Duodenal mucosa (tissue), 2 donors: ENCODE results near the gene FDXR.

ENCODE experiments used
- H3K27ac ChIP-seq: one replicate; pipeline ENCODE4 v1.7.0; 2013; ENCODE audit warnings: low read depth, low read length
- H3K27me3 ChIP-seq, 2 donors: one replicate each; pipeline ENCODE4 v1.7.0; 2013; ENCODE audit warnings: low read length in 2 of 2, control low read depth in 1 of 2; ENCODE audit not compliant: insufficient read depth in 2 of 2, control insufficient read depth in 1 of 2
- H3K36me3 ChIP-seq, 2 donors: one replicate each; pipeline ENCODE4 v1.7.0; 2013; ENCODE audit warnings: low read length in 2 of 2, control low read depth in 1 of 2; ENCODE audit not compliant: insufficient read depth in 2 of 2, control insufficient read depth in 1 of 2
- H3K4me1 ChIP-seq, 2 donors: one replicate each; pipeline ENCODE4 v1.7.0; 2013; ENCODE audit warnings: low read length in 2 of 2, control low read depth in 1 of 2; ENCODE audit not compliant: insufficient read depth in 2 of 2, control insufficient read depth in 1 of 2
- H3K4me3 ChIP-seq, 2 donors: one replicate each; pipeline ENCODE4 v1.7.0; 2013; ENCODE audit warnings: low read length in 2 of 2, low read depth in 1 of 2
- H3K9ac ChIP-seq, 2 donors: one replicate each; pipeline ENCODE4 v1.7.0; 2013; ENCODE audit warnings: low read length in 2 of 2, low read depth in 1 of 2
- H3K9me3 ChIP-seq, 2 donors: one replicate each; pipeline ENCODE4 v1.7.0; 2013; ENCODE audit warnings: low read length in 2 of 2, control low read depth in 1 of 2; ENCODE audit not compliant: control insufficient read depth in 1 of 2

FDXR gene

DNA sequence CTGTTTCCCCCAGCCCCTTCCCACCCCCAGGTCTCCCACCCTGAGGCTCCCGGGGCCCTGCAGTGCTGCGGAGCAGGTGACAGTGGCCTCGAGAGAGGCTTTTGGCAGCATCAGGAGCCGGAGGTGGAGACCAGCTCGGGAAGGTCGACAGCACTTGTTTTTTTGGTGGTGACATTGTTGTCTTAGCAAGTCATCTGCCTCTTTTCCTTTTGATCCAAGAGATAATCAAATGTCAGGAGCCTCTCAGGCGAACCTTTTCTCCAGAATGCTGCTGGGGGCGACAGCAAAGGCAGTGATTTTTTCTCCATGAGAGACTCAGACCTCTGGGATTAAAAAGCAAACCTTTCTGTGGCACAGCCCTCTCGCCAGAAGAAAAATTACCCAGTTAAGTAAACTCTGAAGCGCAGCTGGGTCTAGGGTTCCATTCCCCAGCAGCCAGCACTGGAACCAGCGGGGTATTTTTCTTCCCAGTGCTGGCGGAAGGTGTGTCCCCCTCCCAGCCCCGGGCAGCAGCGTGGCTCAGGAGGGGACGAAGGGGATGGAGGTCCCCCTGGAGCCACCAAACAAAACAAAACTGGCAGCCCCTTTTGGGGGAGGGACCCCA lies 50.4 kb downstream of the FDXR start:
- Histone ChIP-seq H3K4me3 (no peak overlapping the region), H3K27ac (no peak overlapping the region), H3K4me1 (peaks cover 0 to 3% of the 10 kb centered on the region in 2 donors), H3K27me3 (no peaks in the 10 kb centered on the region), H3K9me3 (no peaks in the 10 kb centered on the region), H3K36me3 (peaks cover 14 to 37% of the 10 kb centered on the region in 2 donors), H3K9ac (no peak overlapping the region)

- H3K9me3 ChIP-seq, result no peaks in the 10 kb centered on the region
- H3K4me3 ChIP-seq, result no peak overlapping the region
- no peak overlapping the region for H3K9ac ChIP-seq
- H3K4me1 ChIP-seq, result peaks cover 0 to 3% of the 10 kb centered on the region in 2 donors
- no peaks in the 10 kb centered on the region for H3K27me3 ChIP-seq
- peaks cover 14 to 37% of the 10 kb centered on the region in 2 donors for H3K36me3 ChIP-seq
- H3K27ac ChIP-seq, result no peak overlapping the region
These were observed 51.0 kb downstream of the FDXR start for GRCh38 chr17:74821655-74822334.

DNA sequence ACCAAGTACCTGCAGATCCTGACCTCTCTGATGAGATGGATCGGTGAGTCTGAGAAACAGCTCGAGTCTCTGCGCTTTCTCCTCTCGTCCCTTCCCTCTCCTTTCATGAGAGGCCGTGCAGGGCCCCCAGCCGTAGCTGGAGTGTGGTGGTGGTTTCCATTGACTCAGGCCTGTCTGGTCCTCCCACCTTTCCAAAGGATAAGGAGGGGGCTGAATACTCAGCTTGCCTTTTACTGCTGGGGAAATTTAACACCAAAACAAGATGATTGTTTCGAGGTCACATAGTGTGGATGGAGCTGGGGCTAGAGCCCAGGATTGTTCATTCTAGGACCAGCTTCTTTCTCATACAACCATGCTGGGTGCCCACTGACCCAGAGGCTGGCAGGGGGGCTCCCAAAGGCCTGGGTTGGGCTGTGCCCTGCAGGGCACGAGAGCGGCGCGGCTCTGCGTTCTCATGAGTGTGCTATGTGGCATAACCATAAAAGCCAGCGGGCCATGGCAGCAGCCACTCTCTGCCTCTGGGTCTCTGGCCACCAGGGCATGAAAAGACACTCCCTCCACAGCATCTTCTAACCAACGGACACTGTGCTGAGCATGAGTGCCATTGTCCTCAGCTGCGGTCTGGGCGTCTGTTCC lies 52.9 kb downstream of the FDXR start:
- H3K36me3 ChIP-seq, result peaks cover 14 to 25% of the 10 kb centered on the region in 2 donors
- H3K4me1 ChIP-seq, result no peaks in the 10 kb centered on the region
- no peak overlapping the region for H3K27ac ChIP-seq
- H3K4me3 ChIP-seq, result no peak overlapping the region
- H3K27me3 ChIP-seq, result no peaks in the 10 kb centered on the region
- no peaks in the 10 kb centered on the region for H3K9me3 ChIP-seq
- no peak overlapping the region for H3K9ac ChIP-seq

DNA sequence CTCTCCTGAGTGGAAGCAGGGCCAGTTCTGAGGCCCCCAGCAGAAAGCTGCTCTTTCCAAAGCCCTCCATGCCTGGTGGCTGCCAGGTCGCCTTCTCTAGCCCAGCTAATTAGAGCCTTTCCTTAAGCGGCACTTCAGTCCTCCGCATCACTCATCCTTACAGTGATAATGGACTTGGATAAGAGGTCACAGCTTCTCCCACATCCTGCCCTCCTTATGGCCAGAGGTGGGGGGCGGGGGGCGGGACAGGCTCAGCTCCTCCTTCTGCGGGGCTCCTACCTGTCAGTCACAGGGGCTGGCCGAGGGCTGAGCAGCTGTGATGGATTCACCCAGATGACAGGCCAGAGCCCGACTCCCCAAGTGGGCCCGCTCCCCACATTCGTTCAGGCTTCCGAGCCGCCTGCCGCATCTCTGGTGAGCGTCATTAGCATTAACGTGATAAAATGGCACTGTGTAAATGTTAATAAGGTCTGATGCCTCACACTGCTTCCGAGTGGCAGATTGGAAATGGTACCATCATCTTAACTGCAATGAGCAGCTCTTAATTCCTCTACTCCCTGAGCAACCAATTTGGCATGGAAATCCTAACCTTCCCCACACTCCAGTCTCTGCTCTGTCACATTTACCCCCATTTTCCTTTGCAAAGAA lies 54.4 kb downstream of the FDXR start:
- Histone ChIP-seq H3K27me3 (no peaks in the 10 kb centered on the region), H3K4me1 (no peaks in the 10 kb centered on the region), H3K4me3 (no peak overlapping the region), H3K9ac (no peak overlapping the region), H3K9me3 (no peaks in the 10 kb centered on the region), H3K36me3 (peaks cover 14 to 17% of the 10 kb centered on the region in 2 donors), H3K27ac (no peak overlapping the region)

GRCh38 chr17:74816905-74817620 lies 55.7 kb downstream of the FDXR start:
- no peak overlapping the region for H3K27ac ChIP-seq
- peaks cover 14 to 19% of the 10 kb centered on the region in 2 donors for H3K36me3 ChIP-seq
- no peak overlapping the region for H3K4me3 ChIP-seq
- no peaks in the 10 kb centered on the region for H3K27me3 ChIP-seq
- no peak overlapping the region for H3K9ac ChIP-seq
- H3K4me1 ChIP-seq, result no peaks in the 10 kb centered on the region
- no peaks in the 10 kb centered on the region for H3K9me3 ChIP-seq

DNA sequence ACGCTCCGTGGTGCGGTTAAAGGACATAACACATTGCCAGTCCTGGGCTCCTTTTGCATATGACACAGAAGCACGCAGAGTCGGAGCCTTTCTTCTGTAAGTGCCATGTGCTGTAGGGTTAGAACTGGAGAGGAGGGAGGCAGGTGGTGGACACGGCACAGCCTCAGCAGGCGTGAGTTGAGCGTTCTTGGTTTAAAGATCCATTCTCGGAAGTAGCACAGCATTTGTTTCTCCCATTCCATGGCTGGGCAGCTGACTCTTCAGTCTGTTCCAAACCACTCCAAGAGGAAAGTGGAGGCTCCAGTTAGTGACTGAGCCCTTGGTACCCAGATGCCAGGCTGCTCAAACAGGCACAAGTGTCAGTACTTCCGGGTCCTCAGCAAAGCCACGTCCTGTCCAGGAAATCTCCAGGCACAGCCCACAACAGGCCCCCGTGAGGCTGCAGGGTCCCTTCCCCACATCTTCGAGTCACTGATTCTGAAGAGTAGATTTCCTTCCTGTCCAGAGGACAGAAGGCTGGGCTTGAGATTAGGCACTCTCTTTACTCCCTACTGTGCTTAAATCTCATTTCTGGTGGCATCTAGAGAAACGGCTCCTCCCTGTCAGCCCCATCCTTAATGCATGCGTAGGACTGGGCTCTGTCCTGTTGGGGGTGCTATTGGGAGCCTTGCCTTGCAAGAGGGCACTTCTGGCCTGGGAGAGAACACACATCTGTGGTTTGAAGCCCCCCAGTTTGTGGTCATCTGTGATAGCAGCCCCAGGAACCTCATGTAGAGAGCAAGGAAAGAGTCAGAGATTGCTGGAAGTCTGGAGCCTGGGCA lies 57.0 kb downstream of the FDXR start:
- H3K4me1 ChIP-seq, result no peaks in the 10 kb centered on the region
- no peak overlapping the region for H3K27ac ChIP-seq
- H3K27me3 ChIP-seq, result no peaks in the 10 kb centered on the region
- no peak overlapping the region for H3K9ac ChIP-seq
- H3K9me3 ChIP-seq, result no peaks in the 10 kb centered on the region
- peaks cover 14 to 15% of the 10 kb centered on the region in 2 donors for H3K36me3 ChIP-seq
- no peak overlapping the region for H3K4me3 ChIP-seq

GRCh38 chr17:74815067-74815466 lies 57.7 kb downstream of the FDXR start:
- Histone ChIP-seq H3K27me3 (no peaks in the 10 kb centered on the region), H3K27ac (no peak overlapping the region), H3K4me1 (no peaks in the 10 kb centered on the region), H3K4me3 (no peak overlapping the region), H3K9me3 (no peaks in the 10 kb centered on the region), H3K9ac (no peak overlapping the region), H3K36me3 (peaks cover 8 to 10% of the 10 kb centered on the region in 2 donors)

- Histone ChIP-seq H3K27me3 (no peaks in the 10 kb centered on the region), H3K9ac (no peak overlapping the region), H3K4me1 (no peaks in the 10 kb centered on the region), H3K27ac (no peak overlapping the region), H3K9me3 (no peaks in the 10 kb centered on the region), H3K36me3 (peaks cover 3 to 4% of the 10 kb centered on the region in 2 donors), H3K4me3 (no peak overlapping the region)
These were observed 58.3 kb downstream of the FDXR start for GRCh38 chr17:74814453-74814852.
